Heart left ventricle (tissue), 16 donors: Measurements from ENCODE around the gene NKIRAS1. TPM values are rescaled to one million over a fixed set of nuclear protein-coding genes. Genes with fewer than 3 reads are reported as not detected.
"Not testable (repeated sequence)": the region's sequence is repeated elsewhere in the genome, so short reads cannot be mapped to it uniquely, and the experiment has no call there.

Source experiments
- ATAC-seq, 4 donors: fragments of 200-7000 bp; cut with Tn5 transposase; one replicate each; pipeline ENCODE4 v1.9.1; 2020 to 2022; ENCODE audit warnings: moderate library complexity in 4 of 4, mild to moderate bottlenecking in 3 of 4, moderate number of reproducible peaks in 1 of 4
- DNase-seq, 5 donors: peaks; one replicate each; pipeline ENCODE4 v3.0.0-alpha.2; 2020
- H3K27ac ChIP-seq, 12 donors: fragments of 200-600 bp; sonication (generic) in 4 of 12; one replicate each; pipeline versions ENCODE4 v1.5.0 to v1.8.0; 2016 to 2022; ENCODE audit warnings: mild to moderate bottlenecking in 2 of 12
- H3K27me3 ChIP-seq, 9 donors: fragments of 200-600 bp; sonication (generic) in 2 of 9; one replicate each; pipeline versions ENCODE4 v1.5.1 to v1.8.0; 2016 to 2022; ENCODE audit warnings: mild to moderate bottlenecking in 3 of 9
- H3K36me3 ChIP-seq, 9 donors: fragments of 200-600 bp; sonication (generic) in 2 of 9; one replicate each; pipeline versions ENCODE4 v1.5.0 to v1.8.0; 2018 to 2022; ENCODE audit warnings: mild to moderate bottlenecking in 2 of 9
- H3K4me1 ChIP-seq, 12 donors: fragments of 200-600 bp; sonication (generic) in 4 of 12; one replicate each; pipeline versions ENCODE4 v1.5.0 to v1.8.0; 2016 to 2022; ENCODE audit warnings: mild to moderate bottlenecking in 3 of 12
- H3K4me3 ChIP-seq, 12 donors: fragments of 200-600 bp; sonication (generic) in 4 of 12; one replicate each; pipeline versions ENCODE4 v1.5.0 to v1.8.0; 2017 to 2022; ENCODE audit warnings: mild to moderate bottlenecking in 9 of 12, moderate library complexity in 4 of 12
- H3K9me3 ChIP-seq, 12 donors: fragments of 200-600 bp; sonication (generic) in 4 of 12; one replicate each; pipeline versions ENCODE4 v1.5.0 to v1.8.0; 2016 to 2022; ENCODE audit warnings: mild to moderate bottlenecking in 1 of 12
- CTCF ChIP-seq, 12 donors: fragments of 200-600 bp; sonication (generic) in 4 of 12; IDR thresholded peaks; one replicate each; pipeline versions ENCODE4 v1.5.0 to v1.8.0; 2018 to 2022; ENCODE audit warnings: antibody characterized with exemption in 12 of 12, mild to moderate bottlenecking in 5 of 12
- POLR2A ChIP-seq, 2 donors: fragments of 450-650 bp; IDR thresholded peaks; one replicate each; pipeline ENCODE4 v1.6.1; 2017; ENCODE audit warnings: antibody characterized with exemption in 2 of 2, mild to moderate bottlenecking in 2 of 2, moderate library complexity in 2 of 2
- WGBS, 4 donors: extraction: QIAGEN DNeasy Blood & Tissue Kit in 2 of 4; methylation state at CpG; one replicate each; pipeline versions ENCODE4 v1.1.5 to v1.1.7; 2013 to 2018; 5-methylcytosine and 5-hydroxymethylcytosine counted together
- intact Hi-C, 10 donors: fragments of 100-400 bp; cut with DNase I; formaldehyde crosslinking; loops; one replicate each; pipeline versions ENCODE4 v1.11.1 to v1.14.2; 2022
- polyA plus RNA-seq, 2 donors: library from polyadenylated mRNA; stranded (reverse); fragments of 200-250 nt; gene quantifications; one replicate each; pipeline ENCODE4 v1.2.3, GENCODE V29; 2013
- total RNA-seq, 9 donors: library from RNA; depleted of rRNA in 2 of 9; stranded (reverse); fragments of >200 nt in 2 of 9; fragmentation: NEBNext Ultra II Directional in 3 of 9; extraction: Animal tissue kit (Norgen Biotek cat#: 25700) in 3 of 9; gene quantifications; one replicate each; pipeline versions ENCODE4 v1.1.0 to v1.2.4, GENCODE V29; 2016 to 2023
- donor health status: ischemic (EF 13 %, LVEDD 7.1; RV severe dilation, severe dysfunction).
- donor health status: healthy with polysubstance abuse.
- donor health status: DM: no; HTN: yes; CAD: no.
- donor health status: DM: no; HTN: no; CAD: no.
- donor health status: ischemic (EF 25% LVEDD 6.9; RV normal size, moderate dysfunction).
- donor health status: ischemic (EF 25% LVEDD 5.7; RV mildly dilated, moderate dysfunction).
- donor health status: healthy.
- donor health status: DM: yes; HTN: yes; CAD: no.
- donor health status: ischemic (EF 35%, LVEDD 5.7; RV mildly dilated, moderate dysfunction).
- donor health status: nonischemic (EF 11% LVEDD 7.7; RV severe dilation, severe dysfunction).
- donor health status: DM: yes; HTN: yes; CAD: no.
- donor health status: PGD.
- donor health status: ischemic (EF 29% LVEDD 5.4; RV normal size, mild dysfunction).
- donor health status: nonischemic (EF 23%, LVEDD 6.1; RV moderate dilation, normal function).

The NKIRAS1 gene
- total and polyA plus RNA-seq, 11 donors, result 13.3 to 23.2 (median 17.8) TPM

GRCh38 chr3:23921052-23921511 lies 4.3 kb upstream of the NKIRAS1 start:
- peaks cover 0 to 51% (median 43%) of the 10 kb centered on the region in 9 donors for H3K36me3 ChIP-seq
- H3K9me3 ChIP-seq, result no peaks in the 10 kb centered on the region
- TF ChIP-seq POLR2A (IDR thresholded peaks at IDR 0.05), result no peak
- no peak for TF ChIP-seq CTCF (IDR thresholded peaks at IDR 0.05)
- H3K27me3 ChIP-seq, result no peaks in the 10 kb centered on the region
- no peak overlapping the region for H3K4me3 ChIP-seq
- DNase-seq (no peak), ATAC-seq (no peak)
- intact Hi-C loops, result loop anchor here in 1 of 10 donors (2.0 kb wide), 1 partner anchor 24 kb away; the partner anchor contains the start of gene NR1D2
- H3K4me1 ChIP-seq, result peaks cover 7 to 32% (median 17%) of the 10 kb centered on the region in 12 donors
- 91 to 96% (median 93%) methylated on average over 3 of the region's 3 CpGs for WGBS, 4 donors
- no peak overlapping the region for H3K27ac ChIP-seq

GRCh38 chr3:23920151-23920655 lies 3.4 kb upstream of the NKIRAS1 start:
- DNase-seq, result no peak
- intact Hi-C loops, result loop anchor here in 1 of 10 donors (2.0 kb wide), 1 partner anchor 25 kb away; the partner anchor contains the start of gene NR1D2
- WGBS, 4 donors, result 82 to 86% (median 85%) methylated on average over 5 of the region's 5 CpGs
- peaks cover 0 to 51% (median 43%) of the 10 kb centered on the region in 9 donors for H3K36me3 ChIP-seq
- peak overlapping the region in 1 of 12 donors; percentile 15 for H3K4me3 ChIP-seq
- no peaks in the 10 kb centered on the region for H3K27me3 ChIP-seq
- H3K27ac ChIP-seq, result no peak overlapping the region
- H3K4me1 ChIP-seq, result peaks cover 7 to 41% (median 22%) of the 10 kb centered on the region in 12 donors
- TF ChIP-seq CTCF (IDR thresholded peaks at IDR 0.05) (no peak), POLR2A (IDR thresholded peaks at IDR 0.05) (no peak)
- no peak for ATAC-seq
- no peaks in the 10 kb centered on the region for H3K9me3 ChIP-seq

- ATAC-seq (no peak), DNase-seq (no peak)
- H3K4me3 ChIP-seq, result peak overlapping the region in 1 of 12 donors; percentile 15
- no peak overlapping the region for H3K27ac ChIP-seq
- TF ChIP-seq POLR2A (IDR thresholded peaks at IDR 0.05) (no peak), CTCF (IDR thresholded peaks at IDR 0.05) (no peak)
- peaks cover 7 to 46% (median 23%) of the 10 kb centered on the region in 12 donors for H3K4me1 ChIP-seq
- H3K9me3 ChIP-seq, result no peaks in the 10 kb centered on the region
- H3K36me3 ChIP-seq, result peaks cover 0 to 51% (median 43%) of the 10 kb centered on the region in 9 donors
- intact Hi-C loops, result loop anchor here in 1 of 10 donors (2.0 kb wide), 1 partner anchor 25 kb away; the partner anchor contains the start of gene NR1D2
- no peaks in the 10 kb centered on the region for H3K27me3 ChIP-seq
- WGBS, 4 donors, result 38 to 61% (median 49%) methylated on average over 2 of the region's 2 CpGs
These were observed 2.8 kb upstream of the NKIRAS1 start for GRCh38 chr3:23919628-23920027.

- peak overlapping the region in 10 of 12 donors; percentile 79 to 96 (median 93) for H3K27ac ChIP-seq
- DNase-seq, H3K9me3 ChIP-seq, ATAC-seq, H3K27me3 ChIP-seq, intact Hi-C loops: not testable (repeated sequence)
- peak overlapping the region; percentile 76 to 99 (median 85) for H3K4me3 ChIP-seq
- H3K36me3 ChIP-seq, result peaks cover 0 to 51% (median 43%) of the 10 kb centered on the region in 9 donors
- 27 to 35% (median 27%) methylated on average over 12 of the region's 12 CpGs for WGBS, 4 donors
- peaks cover 7 to 48% (median 25%) of the 10 kb centered on the region in 12 donors for H3K4me1 ChIP-seq
These were observed 1.5 kb upstream of the NKIRAS1 start for GRCh38 chr3:23918331-23918730.

GRCh38 chr3:23917679-23918303 lies 1.0 kb upstream of the NKIRAS1 start:
- Histone ChIP-seq H3K27ac (peak overlapping the region; percentile 66 to 96 (median 92)), H3K4me3 (peak overlapping the region; percentile 76 to 99 (median 85)), H3K4me1 (peaks cover 7 to 48% (median 25%) of the 10 kb centered on the region in 12 donors), H3K36me3 (peaks cover 0 to 49% (median 43%) of the 10 kb centered on the region in 9 donors)
- H3K9me3 ChIP-seq, H3K27me3 ChIP-seq: not testable (repeated sequence)
- intact Hi-C loops, result loop anchor here in 5 of 10 donors (1.0 to 2.0 kb wide), 3 partner anchors 27 to 29 kb away; partner anchors contain the start of gene NR1D2 (in 4 of the 5)
- 1 to 2% (median 1%) methylated on average over 15 to 21 of the region's 21 CpGs for WGBS, 4 donors
- ATAC-seq (peak in 2 of 4 donors; percentile 55 to 76), DNase-seq (peak in 2 of 5 donors; percentile 75 to 79)
